ENCODE measurements around the gene TNFAIP8L1.

TNFAIP8L1 gene

GRCh38 chr19:4701557-4701956 is 62.2 kb downstream of the TNFAIP8L1 start:
- no peak for DNase-seq (ENCODE audit: insufficient read length, low spot score)
- no peak for TF ChIP-seq TAF1 (IDR thresholded peaks at IDR 0.05; ENCODE audit: low read depth, low read length)
- no peak for FAIRE-seq

GRCh38 chr19:4702764-4703163 is 63.4 kb downstream of the TNFAIP8L1 start:
- no peak for TF ChIP-seq SPI1 (IDR thresholded peaks at IDR 0.05; ENCODE audit: low read depth, low read length)
- no peak for TF ChIP-seq POLR2AphosphoS5 (IDR thresholded peaks at IDR 0.05; ENCODE audit: low read depth, low read length)
- FAIRE-seq: no peak
- DNase-seq (ENCODE audit: insufficient read length, low spot score): no peak

- DNase-seq (ENCODE audit: insufficient read length, low spot score) (no peak), FAIRE-seq (no peak)
- no peak for TF ChIP-seq PAX5 (IDR thresholded peaks at IDR 0.05; ENCODE audit: insufficient read depth, low read length, severe bottlenecking)
- TF ChIP-seq TAF1 (IDR thresholded peaks at IDR 0.05; ENCODE audit: low read depth, low read length): no peak
- TF ChIP-seq POLR2AphosphoS5 (IDR thresholded peaks at IDR 0.05; ENCODE audit: low read depth, low read length): no peak
- TF ChIP-seq POU2F2 (IDR thresholded peaks at IDR 0.05; ENCODE audit: low read depth, low read length): no peak
- no peak for TF ChIP-seq POLR2A (IDR thresholded peaks at IDR 0.05; ENCODE audit: low read depth, low read length)
- no peak for TF ChIP-seq SPI1 (IDR thresholded peaks at IDR 0.05; ENCODE audit: low read depth, low read length)
These were observed 64.5 kb downstream of the TNFAIP8L1 start for GRCh38 chr19:4703671-4704316.

- TF ChIP-seq SPI1 (IDR thresholded peaks at IDR 0.05; ENCODE audit: low read depth, low read length): no peak
- no peak for TF ChIP-seq PAX5 (IDR thresholded peaks at IDR 0.05; ENCODE audit: insufficient read depth, low read length, severe bottlenecking)
- TF ChIP-seq TAF1 (IDR thresholded peaks at IDR 0.05; ENCODE audit: low read depth, low read length): no peak
- no peak for FAIRE-seq
These were observed 65.0 kb downstream of the TNFAIP8L1 start for GRCh38 chr19:4704317-4704673.

More at GRCh38 chr19:4704317-4704673, 65.0 kb downstream of the TNFAIP8L1 start:
- DNase-seq (ENCODE audit: insufficient read length, low spot score): no peak
